ENCODE measurements around the gene CHAF1A.

DNA sequence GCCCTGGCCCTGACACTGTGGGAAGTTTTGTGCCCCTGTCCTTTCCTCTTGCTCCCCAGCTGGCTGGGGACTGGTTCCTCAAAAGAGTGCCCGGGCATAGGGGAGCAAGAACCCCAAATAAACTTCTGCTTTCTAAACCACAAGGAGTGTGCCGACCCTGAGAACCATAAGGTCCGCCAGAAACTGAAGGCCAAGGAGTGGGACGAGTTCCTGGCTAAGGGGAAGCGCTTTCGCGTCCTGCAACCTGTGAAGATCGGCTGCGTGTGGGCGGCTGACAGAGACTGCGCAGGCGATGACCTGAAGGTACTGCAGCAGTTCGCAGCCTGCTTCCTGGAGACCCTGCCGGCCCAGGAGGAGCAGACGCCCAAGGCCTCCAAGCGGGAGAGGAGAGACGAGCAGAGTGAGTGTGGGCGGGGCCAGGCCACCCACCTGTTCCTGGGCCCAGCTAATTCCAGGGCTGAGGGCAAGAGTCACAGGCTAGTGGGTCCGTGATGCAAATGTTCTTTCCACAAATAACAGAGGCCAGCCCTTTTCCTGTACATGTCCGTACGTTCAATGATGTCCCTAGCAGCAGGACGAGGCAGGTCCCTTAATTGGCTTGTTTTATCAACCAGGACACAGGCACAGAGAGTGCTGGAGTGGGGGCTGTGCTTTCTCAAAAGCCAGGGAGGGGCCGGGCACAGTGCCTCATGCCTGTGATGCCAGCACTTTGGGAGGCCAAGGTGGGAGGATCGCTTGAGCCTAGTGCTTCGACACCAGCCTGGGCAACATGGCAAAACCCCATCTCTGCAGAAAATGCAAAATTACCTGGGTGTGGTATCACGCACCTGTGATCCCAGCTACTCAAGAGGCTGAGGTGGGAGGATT, 29.6 kb downstream of the CHAF1A start:
- TF ChIP-seq, protein P1, sequence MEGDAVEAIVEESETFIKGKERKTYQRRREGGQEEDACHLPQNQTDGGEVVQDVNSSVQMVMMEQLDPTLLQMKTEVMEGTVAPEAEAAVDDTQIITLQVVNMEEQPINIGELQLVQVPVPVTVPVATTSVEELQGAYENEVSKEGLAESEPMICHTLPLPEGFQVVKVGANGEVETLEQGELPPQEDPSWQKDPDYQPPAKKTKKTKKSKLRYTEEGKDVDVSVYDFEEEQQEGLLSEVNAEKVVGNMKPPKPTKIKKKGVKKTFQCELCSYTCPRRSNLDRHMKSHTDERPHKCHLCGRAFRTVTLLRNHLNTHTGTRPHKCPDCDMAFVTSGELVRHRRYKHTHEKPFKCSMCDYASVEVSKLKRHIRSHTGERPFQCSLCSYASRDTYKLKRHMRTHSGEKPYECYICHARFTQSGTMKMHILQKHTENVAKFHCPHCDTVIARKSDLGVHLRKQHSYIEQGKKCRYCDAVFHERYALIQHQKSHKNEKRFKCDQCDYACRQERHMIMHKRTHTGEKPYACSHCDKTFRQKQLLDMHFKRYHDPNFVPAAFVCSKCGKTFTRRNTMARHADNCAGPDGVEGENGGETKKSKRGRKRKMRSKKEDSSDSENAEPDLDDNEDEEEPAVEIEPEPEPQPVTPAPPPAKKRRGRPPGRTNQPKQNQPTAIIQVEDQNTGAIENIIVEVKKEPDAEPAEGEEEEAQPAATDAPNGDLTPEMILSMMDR (IDR thresholded peaks at IDR 0.05): no peak
- TF ChIP-seq POLR2A (IDR thresholded peaks at IDR 0.05): no peak
